SU-DHL-6 (cell line): ENCODE measurements around the gene CCDC136.

ENCODE experiments used
- CTCF ChIP-seq: fragments of 200-600 bp; sonication (generic); IDR thresholded peaks from one replicate; pipeline ENCODE4 v1.5.1; 2017; ENCODE audit warnings: antibody characterized with exemption, mild to moderate bottlenecking, low read length, moderate library complexity; ENCODE audit not compliant: insufficient read depth, poor library complexity, severe bottlenecking
- EZH2phosphoT487 ChIP-seq: fragments of 200-600 bp; sonication (generic), shearing (Covaris generic); conservative IDR thresholded peaks from 2 replicates; pipeline ENCODE4 v1.6.1; 2018; ENCODE audit warnings: mild to moderate bottlenecking, antibody characterized with exemption, low read length, moderate library complexity, mixed read lengths

- TF ChIP-seq CTCF (no peak), EZH2phosphoT487 (no peak)
Measured at GRCh38 chr7:128785738-128786137, 6.0 kb upstream of the CCDC136 start.
